Fibroblast of mammary gland (primary cell): ENCODE data around the gene FCGR3A.

Source experiments
- DNase-seq: peaks from one replicate; pipeline ENCODE4 v3.0.0-alpha.2; 2010; ENCODE audit warnings: low read depth
- H3K4me3 ChIP-seq: 2 replicates; pipeline ENCODE4 v1.5.1; 2011; ENCODE audit warnings: low read depth, mild to moderate bottlenecking, low read length, moderate library complexity; ENCODE audit not compliant: control insufficient read depth
- TF ChIP-seq, protein P1 (sequence below): conservative IDR thresholded peaks from 2 replicates; pipeline ENCODE4 v1.5.1; 2011; ENCODE audit warnings: low read depth, low read length, inconsistent platforms; ENCODE audit not compliant: control insufficient read depth, insufficient read depth

Gene FCGR3A

GRCh38 chr1:161499099-161500039, 50.2 kb downstream of the FCGR3A start:
- TF ChIP-seq, protein P1, sequence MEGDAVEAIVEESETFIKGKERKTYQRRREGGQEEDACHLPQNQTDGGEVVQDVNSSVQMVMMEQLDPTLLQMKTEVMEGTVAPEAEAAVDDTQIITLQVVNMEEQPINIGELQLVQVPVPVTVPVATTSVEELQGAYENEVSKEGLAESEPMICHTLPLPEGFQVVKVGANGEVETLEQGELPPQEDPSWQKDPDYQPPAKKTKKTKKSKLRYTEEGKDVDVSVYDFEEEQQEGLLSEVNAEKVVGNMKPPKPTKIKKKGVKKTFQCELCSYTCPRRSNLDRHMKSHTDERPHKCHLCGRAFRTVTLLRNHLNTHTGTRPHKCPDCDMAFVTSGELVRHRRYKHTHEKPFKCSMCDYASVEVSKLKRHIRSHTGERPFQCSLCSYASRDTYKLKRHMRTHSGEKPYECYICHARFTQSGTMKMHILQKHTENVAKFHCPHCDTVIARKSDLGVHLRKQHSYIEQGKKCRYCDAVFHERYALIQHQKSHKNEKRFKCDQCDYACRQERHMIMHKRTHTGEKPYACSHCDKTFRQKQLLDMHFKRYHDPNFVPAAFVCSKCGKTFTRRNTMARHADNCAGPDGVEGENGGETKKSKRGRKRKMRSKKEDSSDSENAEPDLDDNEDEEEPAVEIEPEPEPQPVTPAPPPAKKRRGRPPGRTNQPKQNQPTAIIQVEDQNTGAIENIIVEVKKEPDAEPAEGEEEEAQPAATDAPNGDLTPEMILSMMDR = no peak
- no peak for DNase-seq
- H3K4me3 ChIP-seq = no peak overlapping the region

DNA sequence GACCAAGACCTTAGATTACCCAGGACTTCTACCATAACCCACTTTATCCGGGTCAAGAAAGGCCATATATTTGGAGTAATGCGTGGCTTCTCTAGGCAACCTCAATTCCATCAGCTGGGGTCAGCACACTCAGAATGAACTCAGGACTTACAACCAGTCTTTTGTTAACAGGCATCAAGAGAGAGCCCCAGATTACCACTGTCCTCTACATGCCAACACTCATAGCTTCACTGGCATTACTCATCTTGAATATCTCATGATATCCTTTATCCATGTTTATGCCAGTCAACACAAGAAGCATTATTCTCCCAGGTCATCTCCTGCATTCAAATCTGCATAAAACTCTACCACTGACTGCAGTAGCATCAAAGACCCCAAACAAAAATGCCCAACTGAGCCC, 51.0 kb downstream of the FCGR3A start:
- TF ChIP-seq, protein P1 = no peak
- DNase-seq = no peak
- no peak overlapping the region for H3K4me3 ChIP-seq

DNA sequence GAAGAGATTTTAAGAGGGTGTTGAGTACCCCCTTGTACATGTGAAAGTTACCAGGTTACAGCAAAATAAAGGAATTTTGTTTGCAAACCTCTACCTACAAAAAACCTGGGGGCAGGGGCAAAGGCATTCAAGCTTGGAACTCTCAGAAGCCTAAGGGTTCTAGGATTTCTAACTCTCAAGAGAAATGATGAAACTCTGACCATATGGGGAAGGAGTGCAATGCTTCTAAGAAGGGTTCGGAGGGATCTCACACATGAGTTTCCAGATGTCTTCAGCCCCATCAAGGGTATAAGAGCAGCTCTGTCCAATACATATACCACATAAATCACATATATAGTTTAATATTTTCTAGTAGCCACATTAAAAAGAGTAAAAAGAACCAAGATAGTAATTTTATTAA, 51.7 kb downstream of the FCGR3A start:
- DNase-seq = no peak
- no peak overlapping the region for H3K4me3 ChIP-seq
- TF ChIP-seq, protein P1 = no peak

DNA sequence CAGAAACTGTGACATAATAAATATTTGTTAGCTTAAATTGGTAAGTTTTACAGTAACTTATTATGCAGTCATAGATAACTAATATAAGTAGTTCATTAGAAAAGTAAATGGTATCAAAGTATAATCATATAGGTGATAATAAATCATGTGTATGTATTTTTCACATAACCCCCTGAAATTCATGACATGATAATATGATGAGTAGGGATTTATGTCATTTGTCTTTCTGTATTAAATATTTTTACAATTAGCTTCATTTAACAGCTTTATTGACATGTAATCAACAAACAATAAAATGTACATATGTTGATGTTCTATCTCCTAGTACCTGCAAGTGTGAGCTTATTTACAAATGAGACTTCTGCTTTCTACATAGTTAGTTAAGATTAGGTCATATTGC, 54.1 kb downstream of the FCGR3A start:
- DNase-seq = no peak
- TF ChIP-seq, protein P1 = no peak

GRCh38 chr1:161494091-161494735, 55.4 kb downstream of the FCGR3A start:
- DNase-seq = no peak
- no peak overlapping the region for H3K4me3 ChIP-seq
- TF ChIP-seq, protein P1 = no peak

More for the DNA sequence above, 54.1 kb downstream of the FCGR3A start:
- no peak overlapping the region for H3K4me3 ChIP-seq

DNA sequence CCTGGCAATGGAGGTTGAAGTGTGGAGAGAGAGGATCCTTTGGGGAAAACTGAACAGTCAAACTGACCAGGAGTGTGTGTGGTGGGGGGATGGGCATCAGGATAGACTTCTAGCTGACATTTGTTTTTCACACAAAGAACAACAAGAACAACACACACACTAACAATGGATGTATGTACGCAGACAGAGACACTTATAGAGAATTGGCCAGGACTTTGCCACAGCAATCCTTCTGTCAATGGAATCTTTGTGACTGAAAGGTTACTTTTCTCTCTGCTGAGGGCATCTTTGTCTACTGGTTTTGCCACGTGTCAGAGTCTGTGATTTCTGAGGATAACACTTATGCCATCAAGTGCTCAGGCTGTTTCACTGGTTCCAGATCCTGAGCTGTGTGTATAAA, 56.8 kb downstream of the FCGR3A start:
- TF ChIP-seq, protein P1 = no peak
- no peak overlapping the region for H3K4me3 ChIP-seq
- no peak for DNase-seq
